Measurements from ENCODE around the gene RTN4.

RTN4 gene

DNA sequence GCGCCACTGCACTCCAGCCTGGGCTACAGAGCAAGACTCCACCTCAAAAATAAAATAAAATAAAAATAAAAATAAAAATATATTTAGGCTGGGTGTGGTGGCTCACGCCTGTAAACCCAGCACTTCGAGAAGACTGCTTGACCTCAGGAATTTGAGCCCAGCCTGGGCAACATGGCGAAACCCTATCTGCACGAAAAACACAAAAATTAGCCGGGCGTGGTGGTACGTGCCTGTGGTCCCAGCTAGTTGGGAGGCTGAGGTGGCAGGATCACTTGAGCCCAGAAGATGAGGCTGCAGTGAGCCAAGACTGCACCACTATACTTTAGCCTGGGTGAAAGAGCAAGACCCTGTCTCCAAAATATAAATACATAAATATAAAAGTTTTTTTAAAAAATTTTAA lies 6.4 kb downstream of the RTN4 start:
- no peak for DNase-seq
- Histone ChIP-seq H3K4me1 (ENCODE audit: control insufficient read depth, insufficient read depth, low read length, poor library complexity, severe bottlenecking) (peaks cover 18% of the 10 kb centered on the region), H3K36me3 (ENCODE audit: control insufficient read depth, insufficient read depth, low read length) (no peaks in the 10 kb centered on the region), H3K27me3 (replicated peaks; ENCODE audit: control insufficient read depth, insufficient read depth, low read length, poor library complexity, severe bottlenecking) (no peaks in the 10 kb centered on the region), H3K4me3 (ENCODE audit: insufficient read depth, low read depth, low read length, poor library complexity, severe bottlenecking) (no peak overlapping the region), H3K9me3 (ENCODE audit: control insufficient read depth, low read length) (no peaks in the 10 kb centered on the region), H3K27ac (ENCODE audit: insufficient read depth, low read length, poor library complexity, severe bottlenecking) (no peak overlapping the region)

DNA sequence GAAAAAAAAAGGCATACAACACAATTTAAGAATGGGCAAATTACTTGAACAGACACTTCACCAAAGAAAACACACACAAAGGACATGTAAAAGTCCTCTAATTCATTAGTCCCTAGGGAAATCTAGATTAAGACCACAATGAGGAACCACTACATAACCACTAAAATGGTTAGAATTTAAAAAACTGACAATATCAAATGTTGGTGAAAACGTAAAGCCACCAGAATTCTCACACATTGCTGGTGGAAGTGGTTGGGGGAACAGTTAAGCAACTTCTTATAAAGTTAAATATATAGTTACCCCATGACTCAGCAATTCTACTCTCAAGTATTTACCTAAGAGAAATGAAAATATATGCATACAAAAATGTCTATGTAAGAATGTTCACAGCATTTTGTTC lies 11.8 kb downstream of the RTN4 start:
- Histone ChIP-seq H3K27me3 (replicated peaks; ENCODE audit: control insufficient read depth, insufficient read depth, low read length, poor library complexity, severe bottlenecking) (no peaks in the 10 kb centered on the region), H3K9me3 (ENCODE audit: control insufficient read depth, low read length) (no peaks in the 10 kb centered on the region), H3K27ac (ENCODE audit: insufficient read depth, low read length, poor library complexity, severe bottlenecking) (no peak overlapping the region), H3K4me1 (ENCODE audit: control insufficient read depth, insufficient read depth, low read length, poor library complexity, severe bottlenecking) (no peaks in the 10 kb centered on the region), H3K4me3 (ENCODE audit: insufficient read depth, low read depth, low read length, poor library complexity, severe bottlenecking) (no peak overlapping the region), H3K36me3 (ENCODE audit: control insufficient read depth, insufficient read depth, low read length) (no peaks in the 10 kb centered on the region)
- DNase-seq: no peak

DNA sequence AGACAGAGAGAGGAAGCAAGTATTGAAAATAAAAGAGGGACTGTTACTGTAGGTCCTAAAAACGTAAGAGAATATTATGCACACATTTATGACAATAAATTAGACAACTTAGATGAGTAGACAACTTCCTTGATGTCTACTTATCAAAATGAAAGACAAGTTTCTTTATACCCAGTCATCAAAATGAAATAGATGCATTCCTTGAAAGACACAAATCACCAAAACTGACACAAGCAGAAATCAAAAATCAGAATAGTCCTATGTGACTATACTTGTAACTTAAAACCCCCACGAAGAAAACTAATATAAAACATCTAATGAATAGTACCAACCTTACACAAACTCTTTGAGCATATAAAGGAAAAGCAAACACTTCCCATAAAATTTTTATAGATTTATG lies 14.5 kb downstream of the RTN4 start:
- DNase-seq: no peak
- Histone ChIP-seq H3K4me3 (ENCODE audit: insufficient read depth, low read depth, low read length, poor library complexity, severe bottlenecking) (no peak overlapping the region), H3K9me3 (ENCODE audit: control insufficient read depth, low read length) (no peaks in the 10 kb centered on the region)

DNA sequence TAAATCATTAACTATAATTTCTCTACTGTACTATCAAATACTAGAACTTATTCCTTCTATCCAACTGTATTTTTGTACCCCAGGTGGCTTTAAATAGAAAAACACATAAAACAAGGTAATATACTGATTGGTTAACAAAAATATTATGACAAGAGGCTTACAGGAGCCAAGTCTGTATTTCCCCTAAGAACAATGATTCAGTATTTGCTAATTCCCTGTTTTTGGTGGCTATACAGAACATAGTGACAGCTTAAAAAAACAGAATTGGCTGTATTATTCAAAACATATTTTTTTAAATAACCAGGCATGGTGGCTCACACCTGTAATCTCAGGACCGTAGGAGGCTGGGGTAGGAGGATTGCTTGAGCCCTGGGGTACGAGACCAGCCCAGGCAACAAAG lies 16.3 kb downstream of the RTN4 start:
- Histone ChIP-seq H3K27ac (ENCODE audit: insufficient read depth, low read length, poor library complexity, severe bottlenecking) (no peak overlapping the region), H3K9me3 (ENCODE audit: control insufficient read depth, low read length) (no peaks in the 10 kb centered on the region), H3K4me1 (ENCODE audit: control insufficient read depth, insufficient read depth, low read length, poor library complexity, severe bottlenecking) (no peaks in the 10 kb centered on the region), H3K27me3 (replicated peaks; ENCODE audit: control insufficient read depth, insufficient read depth, low read length, poor library complexity, severe bottlenecking) (no peaks in the 10 kb centered on the region), H3K36me3 (ENCODE audit: control insufficient read depth, insufficient read depth, low read length) (no peaks in the 10 kb centered on the region), H3K4me3 (ENCODE audit: insufficient read depth, low read depth, low read length, poor library complexity, severe bottlenecking) (no peak overlapping the region)
- DNase-seq: no peak

More for the DNA sequence above, 14.5 kb downstream of the RTN4 start:
- no peaks in the 10 kb centered on the region for H3K4me1 ChIP-seq (ENCODE audit: control insufficient read depth, insufficient read depth, low read length, poor library complexity, severe bottlenecking)
- H3K36me3 ChIP-seq (ENCODE audit: control insufficient read depth, insufficient read depth, low read length): no peaks in the 10 kb centered on the region
- H3K27me3 ChIP-seq (replicated peaks; ENCODE audit: control insufficient read depth, insufficient read depth, low read length, poor library complexity, severe bottlenecking): no peaks in the 10 kb centered on the region
- H3K27ac ChIP-seq (ENCODE audit: insufficient read depth, low read length, poor library complexity, severe bottlenecking): no peak overlapping the region

DNA sequence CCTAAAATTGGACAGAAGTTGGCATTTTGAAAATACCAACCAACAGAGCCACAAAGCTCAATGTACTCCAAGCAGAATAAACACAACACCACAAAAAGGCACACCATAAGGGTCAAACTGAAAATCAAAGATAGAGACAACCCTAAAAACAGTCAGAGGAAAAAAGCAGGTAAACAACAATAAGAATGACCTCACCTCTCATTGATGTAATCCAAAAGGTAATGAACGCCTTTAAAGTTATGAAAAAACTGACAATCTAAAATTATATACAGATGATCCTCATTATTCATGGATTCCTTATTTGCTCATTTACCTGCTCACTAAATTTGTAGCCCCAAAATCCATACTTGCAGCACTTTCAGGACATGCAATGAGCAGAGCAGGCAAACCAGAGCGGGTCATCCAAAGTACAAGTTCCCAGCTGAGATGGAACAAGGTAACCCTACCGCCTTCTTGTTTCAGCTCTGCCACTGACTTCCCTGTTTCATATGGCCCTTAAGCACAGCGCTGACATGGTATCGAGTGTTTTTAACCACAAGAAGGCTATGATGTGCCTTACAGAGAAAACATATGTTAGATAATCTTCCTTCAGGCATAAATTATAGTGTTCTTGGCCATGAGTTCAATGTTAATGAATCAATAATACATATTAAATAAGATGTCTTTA lies 17.0 kb downstream of the RTN4 start:
- DNase-seq: no peak
- Histone ChIP-seq H3K4me1 (ENCODE audit: control insufficient read depth, insufficient read depth, low read length, poor library complexity, severe bottlenecking) (no peaks in the 10 kb centered on the region), H3K9me3 (ENCODE audit: control insufficient read depth, low read length) (no peaks in the 10 kb centered on the region)

DNA sequence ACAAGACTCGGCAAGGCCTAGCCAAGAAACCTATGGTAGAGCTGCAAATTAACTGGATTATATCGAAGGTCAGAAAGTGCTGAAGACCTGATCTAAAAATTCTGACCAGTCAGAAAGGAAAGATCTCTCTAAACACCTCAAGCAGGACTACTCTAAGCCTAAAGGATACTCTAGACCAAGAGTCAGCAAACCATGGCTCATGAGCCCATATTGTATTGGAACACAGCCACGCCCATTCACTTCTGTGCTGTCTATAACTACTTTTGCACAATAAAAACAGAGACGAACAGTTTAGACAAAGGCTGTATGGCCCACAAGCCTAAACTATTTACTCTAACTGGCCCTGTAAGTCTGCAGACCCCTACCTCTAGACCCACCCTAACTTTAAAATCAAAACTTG lies 18.7 kb downstream of the RTN4 start:
- H3K4me3 ChIP-seq (ENCODE audit: insufficient read depth, low read depth, low read length, poor library complexity, severe bottlenecking): no peak overlapping the region

More for the DNA sequence above, 17.0 kb downstream of the RTN4 start:
- Histone ChIP-seq H3K27ac (ENCODE audit: insufficient read depth, low read length, poor library complexity, severe bottlenecking) (no peak overlapping the region), H3K36me3 (ENCODE audit: control insufficient read depth, insufficient read depth, low read length) (no peaks in the 10 kb centered on the region), H3K4me3 (ENCODE audit: insufficient read depth, low read depth, low read length, poor library complexity, severe bottlenecking) (no peak overlapping the region), H3K27me3 (replicated peaks; ENCODE audit: control insufficient read depth, insufficient read depth, low read length, poor library complexity, severe bottlenecking) (no peaks in the 10 kb centered on the region)

DNA sequence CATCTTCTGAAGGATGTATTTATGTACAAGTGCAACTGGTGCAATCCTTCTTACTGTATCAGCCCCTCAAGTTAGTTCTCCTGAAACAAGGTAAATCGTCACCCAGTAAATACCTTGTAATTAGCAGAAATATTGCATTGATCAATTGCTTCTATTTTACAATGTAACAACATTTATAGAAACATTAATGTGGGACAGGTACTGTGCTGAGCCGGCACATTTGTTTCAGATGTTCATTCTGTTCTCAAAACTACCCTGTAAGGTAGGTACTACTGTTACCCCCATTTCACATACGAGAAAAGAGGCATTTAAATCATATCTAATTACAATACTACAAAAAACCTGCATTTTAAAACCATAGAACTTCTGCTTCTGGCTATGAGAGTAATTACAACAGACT lies 19.5 kb downstream of the RTN4 start:
- no peaks in the 10 kb centered on the region for H3K36me3 ChIP-seq (ENCODE audit: control insufficient read depth, insufficient read depth, low read length)
- H3K9me3 ChIP-seq (ENCODE audit: control insufficient read depth, low read length): no peaks in the 10 kb centered on the region
- H3K27me3 ChIP-seq (replicated peaks; ENCODE audit: control insufficient read depth, insufficient read depth, low read length, poor library complexity, severe bottlenecking): no peaks in the 10 kb centered on the region
- peaks cover 7% of the 10 kb centered on the region for H3K4me1 ChIP-seq (ENCODE audit: control insufficient read depth, insufficient read depth, low read length, poor library complexity, severe bottlenecking)
- no peak for DNase-seq
- H3K4me3 ChIP-seq (ENCODE audit: insufficient read depth, low read depth, low read length, poor library complexity, severe bottlenecking): no peak overlapping the region
- H3K27ac ChIP-seq (ENCODE audit: insufficient read depth, low read length, poor library complexity, severe bottlenecking): no peak overlapping the region

More for the DNA sequence above, 18.7 kb downstream of the RTN4 start:
- Histone ChIP-seq H3K36me3 (ENCODE audit: control insufficient read depth, insufficient read depth, low read length) (no peaks in the 10 kb centered on the region), H3K9me3 (ENCODE audit: control insufficient read depth, low read length) (no peaks in the 10 kb centered on the region), H3K4me1 (ENCODE audit: control insufficient read depth, insufficient read depth, low read length, poor library complexity, severe bottlenecking) (peaks cover 4% of the 10 kb centered on the region), H3K27me3 (replicated peaks; ENCODE audit: control insufficient read depth, insufficient read depth, low read length, poor library complexity, severe bottlenecking) (no peaks in the 10 kb centered on the region), H3K27ac (ENCODE audit: insufficient read depth, low read length, poor library complexity, severe bottlenecking) (no peak overlapping the region)
- no peak for DNase-seq

DNA sequence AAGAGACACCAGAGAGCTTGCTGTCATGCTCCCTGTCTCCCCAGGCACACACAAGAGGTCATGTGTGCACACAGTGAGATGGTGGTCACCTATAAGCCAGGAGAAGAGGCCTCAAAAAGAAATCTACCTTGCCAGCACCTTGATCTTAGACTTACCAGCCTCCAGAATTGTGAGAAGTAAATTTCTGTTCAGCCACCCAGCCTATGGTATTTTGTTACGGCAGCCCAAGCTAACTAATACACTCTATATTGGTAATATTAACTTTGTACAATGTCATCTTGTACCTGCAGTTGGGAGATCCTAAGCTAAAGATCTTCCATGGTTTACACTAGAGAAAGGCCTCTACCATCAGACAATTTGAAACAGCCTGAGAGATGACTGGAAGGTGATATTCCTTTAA lies 21.2 kb downstream of the RTN4 start:
- no peak for DNase-seq
- no peak overlapping the region for H3K4me3 ChIP-seq (ENCODE audit: insufficient read depth, low read depth, low read length, poor library complexity, severe bottlenecking)
- H3K27me3 ChIP-seq (replicated peaks; ENCODE audit: control insufficient read depth, insufficient read depth, low read length, poor library complexity, severe bottlenecking): no peaks in the 10 kb centered on the region
- H3K27ac ChIP-seq (ENCODE audit: insufficient read depth, low read length, poor library complexity, severe bottlenecking): no peak overlapping the region
- H3K36me3 ChIP-seq (ENCODE audit: control insufficient read depth, insufficient read depth, low read length): no peaks in the 10 kb centered on the region
- H3K9me3 ChIP-seq (ENCODE audit: control insufficient read depth, low read length): no peaks in the 10 kb centered on the region
- peaks cover 7% of the 10 kb centered on the region for H3K4me1 ChIP-seq (ENCODE audit: control insufficient read depth, insufficient read depth, low read length, poor library complexity, severe bottlenecking)

DNA sequence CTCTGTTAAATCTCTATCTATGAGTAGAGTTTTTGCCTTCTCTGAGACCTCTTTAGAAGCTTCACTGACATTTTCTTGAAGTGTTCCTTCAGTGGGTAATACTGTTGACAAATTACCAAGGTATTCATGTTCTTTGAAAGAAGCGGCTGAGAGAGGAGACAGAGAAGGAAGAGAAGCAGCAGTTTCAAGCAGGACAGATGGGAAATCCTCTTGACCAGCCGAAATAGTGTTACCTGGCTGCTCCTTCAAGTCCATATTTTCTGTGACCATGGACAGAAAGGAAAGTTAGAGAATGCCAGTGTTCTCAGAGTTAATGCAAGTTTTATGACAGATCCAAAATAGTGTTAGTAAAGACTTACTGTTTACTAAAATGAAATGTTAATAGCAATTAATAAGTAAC lies 23.0 kb downstream of the RTN4 start:
- H3K9me3 ChIP-seq (ENCODE audit: control insufficient read depth, low read length): no peaks in the 10 kb centered on the region
- no peak for DNase-seq
- no peak overlapping the region for H3K4me3 ChIP-seq (ENCODE audit: insufficient read depth, low read depth, low read length, poor library complexity, severe bottlenecking)
- H3K27me3 ChIP-seq (replicated peaks; ENCODE audit: control insufficient read depth, insufficient read depth, low read length, poor library complexity, severe bottlenecking): no peaks in the 10 kb centered on the region
- H3K27ac ChIP-seq (ENCODE audit: insufficient read depth, low read length, poor library complexity, severe bottlenecking): no peak overlapping the region
- peaks cover 7% of the 10 kb centered on the region for H3K4me1 ChIP-seq (ENCODE audit: control insufficient read depth, insufficient read depth, low read length, poor library complexity, severe bottlenecking)
- H3K36me3 ChIP-seq (ENCODE audit: control insufficient read depth, insufficient read depth, low read length): no peaks in the 10 kb centered on the region

DNA sequence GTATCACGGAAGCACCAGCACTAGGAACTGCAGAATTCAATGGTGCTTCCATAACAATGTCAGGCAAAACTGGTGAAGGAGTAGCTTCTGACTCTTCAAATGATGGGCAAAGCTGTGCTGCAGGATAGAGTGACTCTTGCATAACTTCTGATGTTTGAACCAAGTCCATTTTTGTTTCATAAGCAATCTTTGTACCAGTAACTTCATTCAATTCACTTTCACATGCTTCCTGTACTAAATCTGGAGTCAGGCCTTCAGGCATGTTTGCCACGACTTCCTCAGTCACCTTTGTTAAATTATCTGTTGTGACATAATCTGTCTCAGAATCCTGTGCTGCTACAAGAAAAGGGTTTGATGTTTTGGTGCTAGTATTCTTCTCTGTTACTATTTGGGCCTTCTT lies 24.0 kb downstream of the RTN4 start:
- Histone ChIP-seq H3K27me3 (replicated peaks; ENCODE audit: control insufficient read depth, insufficient read depth, low read length, poor library complexity, severe bottlenecking) (no peaks in the 10 kb centered on the region), H3K9me3 (ENCODE audit: control insufficient read depth, low read length) (no peaks in the 10 kb centered on the region), H3K4me1 (ENCODE audit: control insufficient read depth, insufficient read depth, low read length, poor library complexity, severe bottlenecking) (peaks cover 7% of the 10 kb centered on the region), H3K36me3 (ENCODE audit: control insufficient read depth, insufficient read depth, low read length) (no peaks in the 10 kb centered on the region), H3K27ac (ENCODE audit: insufficient read depth, low read length, poor library complexity, severe bottlenecking) (no peak overlapping the region), H3K4me3 (ENCODE audit: insufficient read depth, low read depth, low read length, poor library complexity, severe bottlenecking) (no peak overlapping the region)
- DNase-seq: no peak

All from effector memory CD4-positive, alpha-beta T cell (primary cell).